ENCODE results near the gene C5orf22.

Gene C5orf22

DNA sequence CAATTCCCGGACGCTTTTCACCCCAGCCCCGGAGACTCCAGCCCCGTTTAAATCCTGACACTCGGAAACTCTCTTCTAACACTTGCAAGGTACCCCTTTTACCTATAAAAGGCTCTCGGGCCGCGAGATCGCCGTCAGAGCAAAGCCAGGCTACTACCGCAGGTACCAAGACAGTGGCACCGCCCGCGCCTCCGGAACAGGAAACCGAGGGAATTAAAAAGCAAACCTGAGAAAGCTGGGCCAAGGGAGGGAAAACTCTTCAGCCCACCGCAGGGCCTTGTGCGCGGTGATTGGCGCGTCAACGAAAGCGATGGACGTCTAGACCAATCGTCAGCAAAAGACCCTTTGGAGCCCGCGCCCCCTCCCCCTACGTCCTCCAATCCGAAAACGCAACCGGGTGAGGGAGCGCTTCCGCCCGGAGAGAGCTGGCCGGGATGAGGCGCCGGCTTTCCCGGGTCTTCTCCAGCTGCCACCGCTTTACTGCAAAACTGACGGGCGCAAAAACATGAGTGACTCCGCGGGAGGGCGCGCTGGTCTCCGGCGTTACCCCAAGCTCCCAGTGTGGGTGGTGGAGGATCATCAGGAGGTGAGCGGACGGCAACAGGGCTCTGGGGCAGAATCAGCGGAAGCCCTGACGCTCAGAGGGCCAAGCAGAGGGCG lies at the start of gene C5orf22, which contains the start of gene DROSHA:
Gene C5orf22, plus strand, starts transcription at position 414 of the 660 bp plus-strand sequence. Its CDS starts 92 bp downstream, at position 506.
Gene DROSHA, minus strand, starts transcription at position 206 of the 660 bp plus-strand sequence. CDS start 3,034 bp downstream, outside the sequence.
- no peak for TF ChIP-seq CTCF (IDR thresholded peaks at IDR 0.05; ENCODE audit: low read depth, low read length)
- H3K4me3 ChIP-seq (ENCODE audit: low read depth, low read length), result peak within 1 kb of the TSS; percentile 79

- H3K4me3 ChIP-seq (ENCODE audit: low read depth, low read length), result no peak overlapping the region
- TF ChIP-seq CTCF (IDR thresholded peaks at IDR 0.05; ENCODE audit: low read depth, low read length), result no peak
Measured at GRCh38 chr5:31485376-31486207, 46.5 kb upstream of the C5orf22 start.

DNA sequence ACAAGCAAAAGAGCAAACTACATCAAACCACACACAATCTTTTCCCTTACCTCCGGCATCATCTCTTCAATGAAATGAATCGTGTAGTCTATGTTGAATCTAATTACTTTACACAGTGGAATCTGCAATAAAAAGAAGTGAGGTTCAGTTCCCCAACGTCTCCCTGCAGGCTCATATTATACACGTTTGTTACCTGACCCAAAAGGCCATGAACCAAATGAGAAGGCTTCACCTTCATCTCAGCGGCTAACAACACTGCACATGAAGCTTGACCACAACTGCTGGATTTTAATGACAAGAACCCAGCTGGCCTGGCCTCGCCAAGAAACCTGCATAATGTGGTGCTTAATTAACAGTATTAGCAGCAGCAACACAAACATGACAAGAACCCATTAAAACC lies 45.7 kb upstream of the C5orf22 start:
- no peak for TF ChIP-seq CTCF (IDR thresholded peaks at IDR 0.05; ENCODE audit: low read depth, low read length)
- no peak overlapping the region for H3K4me3 ChIP-seq (ENCODE audit: low read depth, low read length)

- no peak overlapping the region for H3K4me3 ChIP-seq (ENCODE audit: low read depth, low read length)
- no peak for TF ChIP-seq CTCF (IDR thresholded peaks at IDR 0.05; ENCODE audit: low read depth, low read length)
Measured at GRCh38 chr5:31487506-31487905, 44.6 kb upstream of the C5orf22 start.

DNA sequence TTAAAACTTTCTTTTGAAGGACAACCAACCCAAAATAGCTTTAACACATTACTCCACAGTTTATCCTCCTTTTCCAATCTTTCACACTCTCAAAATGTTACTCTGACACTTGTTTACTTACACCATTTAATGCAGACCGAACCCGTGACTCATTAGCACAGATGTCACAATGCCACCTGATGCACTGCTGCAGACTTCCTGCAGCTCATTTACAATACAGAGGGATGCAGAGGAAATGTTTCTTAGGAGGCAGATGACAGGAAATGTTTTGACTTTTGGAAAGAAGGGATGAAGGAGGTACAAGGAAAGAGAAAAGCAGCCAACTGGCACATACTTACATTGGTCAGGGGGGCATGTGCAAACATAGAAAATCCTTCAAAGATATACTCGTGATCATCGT lies 39.2 kb upstream of the C5orf22 start:
- no peak overlapping the region for H3K4me3 ChIP-seq (ENCODE audit: low read depth, low read length)
- no peak for TF ChIP-seq CTCF (IDR thresholded peaks at IDR 0.05; ENCODE audit: low read depth, low read length)

GRCh38 chr5:31495336-31495735 lies 36.8 kb upstream of the C5orf22 start:
- no peak overlapping the region for H3K4me3 ChIP-seq (ENCODE audit: low read depth, low read length)
- TF ChIP-seq CTCF (IDR thresholded peaks at IDR 0.05; ENCODE audit: low read depth, low read length), result no peak

DNA sequence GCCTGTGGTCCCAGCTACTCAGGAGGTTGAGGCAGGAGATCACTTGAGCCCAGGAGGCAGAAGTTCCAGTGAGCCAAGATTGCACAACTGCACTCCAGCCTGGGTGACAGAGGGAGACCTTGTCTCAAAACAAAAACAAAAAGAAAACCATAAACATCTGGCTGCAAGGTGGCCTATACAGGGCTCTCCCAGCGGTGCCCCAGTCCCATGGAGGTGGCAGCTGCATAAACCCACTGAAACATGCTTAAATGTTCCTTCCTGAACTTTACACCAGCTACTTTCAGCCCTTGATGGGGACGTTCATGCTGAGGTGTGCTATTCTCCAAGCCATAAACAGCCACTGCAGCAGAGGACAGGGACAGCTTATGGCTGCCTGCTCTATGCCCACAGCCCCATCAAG lies 35.8 kb upstream of the C5orf22 start:
- TF ChIP-seq CTCF (IDR thresholded peaks at IDR 0.05; ENCODE audit: low read depth, low read length), result no peak
- no peak overlapping the region for H3K4me3 ChIP-seq (ENCODE audit: low read depth, low read length)

Measured in WI38 (cell line).